K562 (cell line): ENCODE measurements around the gene ZNF410. TPM values are rescaled to one million over a fixed set of nuclear protein-coding genes. Genes with fewer than 3 reads are reported as not detected.

Source experiments
- ATAC-seq: fragments of 200-7000 bp; cut with Tn5 transposase; 3 replicates; pipeline ENCODE4 v1.9.1; 2020; ENCODE audit warnings: moderate library complexity
- BruUV-seq: library from RNA; stranded (reverse); fragments of 400-500 nt; replicated peaks from 2 replicates; lab custom pipeline; 2021; lab: Mats Ljungman, UMichigan
- CTCF ChIA-PET: fragments of 300-600 bp; formaldehyde crosslinking; extraction: SDS; loops from one replicate; lab custom pipeline; 2021; ENCODE audit warnings: low intra/inter-chr PET ratio; lab: Yijun Ruan, JAX
- POLR2A ChIA-PET: fragments of 300-600, 350-650 bp; sonication (Branson Sonifier 250); formaldehyde crosslinking; extraction: SDS; loops from one replicate; lab custom pipeline; 2021; ENCODE audit warnings: antibody characterized with exemption, inconsistent platforms; lab: Yijun Ruan, JAX
- DNase-seq, 4 experiments: peaks; one replicate each; pipeline versions ENCODE4 v3.0.0 to v3.0.0-alpha.2; 2011 to 2018; ENCODE audit warnings: low spot score in 3 of 4, mixed read lengths in 3 of 4; ENCODE audit errors: extremely low read depth in 1 of 4
- FAIRE-seq: peaks from 2 replicates; lab custom pipeline; 2011; peaks lifted over from hg19 to GRCh38; lab: Jason Lieb, UNC
- H2AFZ ChIP-seq: 2 replicates; pipeline ENCODE4 v1.6.0; 2011; ENCODE audit warnings: low read depth, low read length, control low read depth, inconsistent platforms
- H3K27ac ChIP-seq: fragments of 200-600 bp; 3 replicates; pipeline ENCODE4 v1.8.0; 2011; ENCODE audit warnings: low read depth, mild to moderate bottlenecking, control low read depth, inconsistent platforms, low read length, moderate library complexity, mixed read lengths; ENCODE audit errors: extremely low read depth
- H3K27me3 ChIP-seq, 2 experiments: fragments of 300-600 bp in 1 of 2; 2 replicates in 1 of 2; 3 replicates in 1 of 2; pipeline versions ENCODE4 v1.6.0 to v1.8.0; 2011; ENCODE audit warnings: inconsistent platforms in 2 of 2, low read length in 2 of 2, mild to moderate bottlenecking in 1 of 2, mixed read lengths in 1 of 2, moderate library complexity in 1 of 2; ENCODE audit not compliant: control insufficient read depth in 2 of 2, insufficient read depth in 2 of 2
- H3K36me3 ChIP-seq: fragments of 300-600 bp; 3 replicates; pipeline ENCODE4 v1.8.0; 2011; ENCODE audit warnings: mild to moderate bottlenecking, low read length, inconsistent platforms; ENCODE audit not compliant: control insufficient read depth, insufficient read depth
- H3K4me1 ChIP-seq, 2 experiments: fragments of 200-600 bp in 1 of 2; replicated peaks in 1 of 2; 2 replicates in 1 of 2; 3 replicates in 1 of 2; pipeline versions ENCODE4 v1.5.1 to v1.8.0; 2011; ENCODE audit warnings: inconsistent platforms in 2 of 2, low read length in 2 of 2, mild to moderate bottlenecking in 1 of 2, mixed read lengths in 1 of 2, moderate library complexity in 1 of 2; ENCODE audit not compliant: control insufficient read depth in 2 of 2, insufficient read depth in 2 of 2
- H3K4me2 ChIP-seq: 2 replicates; pipeline ENCODE4 v1.6.1; 2011; ENCODE audit warnings: low read length, control low read depth, inconsistent platforms, mixed read lengths; ENCODE audit not compliant: insufficient read depth
- H3K4me3 ChIP-seq: fragments of 200-600 bp; sonication (generic), shearing (Covaris generic); 2 replicates; pipeline ENCODE4 v1.5.1; 2016; ENCODE audit warnings: control low read depth, inconsistent platforms
- H3K79me2 ChIP-seq: fragments of 200-600 bp; 3 replicates; pipeline ENCODE4 v1.8.0; 2011; ENCODE audit warnings: low read length, inconsistent platforms; ENCODE audit not compliant: control insufficient read depth, insufficient read depth
- H3K9ac ChIP-seq, 2 experiments: 2 replicates each; pipeline versions ENCODE4 v1.6.0 to v1.6.1; 2011; ENCODE audit warnings: low read depth in 2 of 2, low read length in 2 of 2, control low read depth in 1 of 2, inconsistent platforms in 1 of 2, mild to moderate bottlenecking in 1 of 2, mixed read lengths in 1 of 2; ENCODE audit not compliant: insufficient read depth in 1 of 2
- H3K9me1 ChIP-seq: one replicate; pipeline ENCODE4 v1.6.0; 2011; ENCODE audit warnings: inconsistent platforms, mild to moderate bottlenecking, low read length, moderate library complexity; ENCODE audit not compliant: control insufficient read depth, insufficient read depth
- H3K9me3 ChIP-seq: replicated peaks from 2 replicates; pipeline ENCODE4 v1.5.1; 2011; ENCODE audit warnings: low read depth, low read length, inconsistent platforms; ENCODE audit not compliant: control insufficient read depth, insufficient read depth
- H4K20me1 ChIP-seq: replicated peaks from 2 replicates; pipeline ENCODE4 v1.6.1; 2011; ENCODE audit warnings: low read length, inconsistent platforms, mixed read lengths; ENCODE audit not compliant: control insufficient read depth, insufficient read depth
- DPF2 ChIP-seq: fragments of 450-650 bp; IDR thresholded peaks from 2 replicates; pipeline ENCODE4 v1.6.1; 2016
- ID3 ChIP-seq, 2 experiments: fragments of 250-450 bp in 1 of 2; fragments of 450-650 bp in 1 of 2; sonication (Bioruptor Pico) in 1 of 2; IDR thresholded peaks; 2 replicates each; pipeline versions ENCODE4 v1.6.1 to v1.8.0; 2016 to 2021; ENCODE audit warnings: mild to moderate bottlenecking in 2 of 2, moderate library complexity in 2 of 2, missing compliant biosample characterization in 1 of 2, missing genetic modification characterization in 1 of 2
- MAFG ChIP-seq: fragments of 450-650 bp; conservative IDR thresholded peaks from 2 replicates; pipeline ENCODE4 v1.6.1; 2016; ENCODE audit warnings: missing genetic modification characterization, missing compliant biosample characterization
- MBD2 ChIP-seq: sonication (generic); IDR thresholded peaks from 2 replicates; pipeline ENCODE4 v1.6.1; 2016; ENCODE audit warnings: low read depth, borderline replicate concordance
- PHF21A ChIP-seq: fragments of 450-650 bp; IDR thresholded peaks from 2 replicates; pipeline ENCODE4 v1.6.1; 2017; ENCODE audit warnings: low read depth, borderline replicate concordance
- PRMT5 ChIP-seq: sonication (generic); formaldehyde crosslinking; IDR thresholded peaks from 2 replicates; pipeline ENCODE4 v1.5.0; 2020; ENCODE audit warnings: missing genetic modification reagents
- SMAD4 ChIP-seq: fragments of 250-450 bp; sonication (Bioruptor Pico); conservative IDR thresholded peaks from 2 replicates; pipeline ENCODE4 v1.8.0; 2021; ENCODE audit warnings: inconsistent platforms, mild to moderate bottlenecking, moderate library complexity
- SMARCA4 ChIP-seq: fragments of 450-650 bp; IDR thresholded peaks from 2 replicates; pipeline ENCODE4 v1.6.1; 2016
- SMARCE1 ChIP-seq: fragments of 450-650 bp; IDR thresholded peaks from 2 replicates; pipeline ENCODE4 v1.7.1; 2016; ENCODE audit warnings: mild to moderate bottlenecking
- SMC3 ChIP-seq: conservative IDR thresholded peaks from 2 replicates; pipeline ENCODE4 v1.6.1; 2011; ENCODE audit warnings: low read depth, low read length, improper control_type of control experiment; ENCODE audit not compliant: insufficient read depth
- ZHX1 ChIP-seq: fragments of 150-350 bp; conservative IDR thresholded peaks from 2 replicates; pipeline ENCODE4 v1.6.1; 2014; ENCODE audit warnings: low read length
- ZNF23 ChIP-seq: fragments of 250-450 bp; sonication (Bioruptor Pico); IDR thresholded peaks from 2 replicates; pipeline ENCODE4 v1.4.0; 2020; ENCODE audit warnings: mild to moderate bottlenecking
- ZNF512 ChIP-seq: IDR thresholded peaks from 2 replicates; pipeline ENCODE4 v1.6.1; 2016; ENCODE audit warnings: missing genetic modification characterization, missing compliant biosample characterization
- ZNF639 ChIP-seq, 2 experiments: fragments of 200-800 bp in 1 of 2; sonication (Bioruptor generic) in 1 of 2; sonication (generic) in 1 of 2; formaldehyde crosslinking in 1 of 2; IDR thresholded peaks in 1 of 2; conservative IDR thresholded peaks in 1 of 2; 2 replicates each; pipeline versions ENCODE4 v1.5.0 to v1.6.1; 2016 to 2020; ENCODE audit warnings: missing compliant biosample characterization in 1 of 2, missing genetic modification characterization in 1 of 2, missing genetic modification reagents in 1 of 2
- ZNF699 ChIP-seq: fragments of 250-450 bp; sonication (Bioruptor Pico); IDR thresholded peaks from 2 replicates; pipeline ENCODE4 v1.8.0; 2021; ENCODE audit warnings: mild to moderate bottlenecking, moderate library complexity; ENCODE audit not compliant: insufficient replicate concordance
- ZNF785 ChIP-seq: fragments of 250-450 bp; sonication (Bioruptor Pico); IDR thresholded peaks from 2 replicates; pipeline ENCODE4 v1.4.0; 2020; ENCODE audit warnings: mild to moderate bottlenecking
- WGBS: fragments of 100-300 bp; shearing (Covaris generic); methylation state at CpG from one replicate; pipeline ENCODE4 v1.1.6; 2016; ENCODE audit warnings: low coverage, mixed read lengths; ENCODE audit not compliant: insufficient coverage; ENCODE audit errors: missing lambda C conversion rate; 5-methylcytosine and 5-hydroxymethylcytosine counted together
- in situ Hi-C: fragments of 300-500 bp; cut with MboI; formaldehyde crosslinking; loops from 4 replicates; pipeline ENCODE4 v1.15.0; 2018; ENCODE audit warnings: inconsistent platforms, mixed read lengths
- intact Hi-C: fragments of 100-400 bp; cut with micrococcal nuclease; formaldehyde crosslinking; loops from 2 replicates; pipeline ENCODE4 v1.14.2; 2022
- polyA plus RNA-seq, 8 experiments: library from polyadenylated mRNA; depleted of rRNA in 4 of 8; stranded (reverse) in 5 of 8; unstranded in 3 of 8; fragments of >200 nt; fragmentation: Nextera tagmentation in 2 of 8; fragmentation: Illumina TruSeq in 1 of 8; extraction: Ambion mirVana in 2 of 8; extraction: Trizol in 1 of 8; gene quantifications; 2 replicates each; pipeline versions ENCODE4 v1.2.1 to v1.2.3, GENCODE V29; 2011 to 2014; ENCODE audit warnings: inconsistent platforms in 1 of 8, missing spikeins in 1 of 8
- total RNA-seq, 7 experiments: library from RNA; depleted of rRNA in 6 of 7; stranded (reverse); fragments of >200 nt in 6 of 7; fragmentation: Illumina TruSeq in 2 of 7; extraction: Trizol in 2 of 7; gene quantifications; 2 replicates each; pipeline versions ENCODE4 v1.2.1 to v1.2.3, GENCODE V29; 2011 to 2021; ENCODE audit warnings: low replicate concordance in 1 of 7

Gene ZNF410
- total and polyA plus RNA-seq, 9 of the 15 experiments (the other 6 are each of a cell fraction or from before 2014, with no cell fraction given), result 20.5 to 64.8 (median 38.7) TPM

- TF ChIP-seq ZHX1 (no peak), SMARCE1 (no peak), ZNF23 (no peak), SMAD4 (no peak), MBD2 (no peak), ZNF512 (tag) (peak; percentile 82)
- TF ChIP-seq, all 486 proteins: peak for 5
Measured at GRCh38 chr14:73843296-73843695, 43.4 kb upstream of the ZNF410 start (continued).

- Histone ChIP-seq H4K20me1 (no peaks in the 10 kb centered on the region), H3K9ac (no peak overlapping the region), H3K4me3 (no peak overlapping the region), H3K4me2 (no peak overlapping the region), H3K36me3 (no peaks in the 10 kb centered on the region), H3K9me3 (no peaks in the 10 kb centered on the region), H3K27me3 (no peaks in the 10 kb centered on the region), H3K9me1 (no peaks in the 10 kb centered on the region), H3K79me2 (peaks cover 3% of the 10 kb centered on the region; the same call in 2 of the 3 replicates), H3K4me1 (peaks cover 0 to 5% of the 10 kb centered on the region in 2 experiments; a peak in 2 of 5 replicates), H3K27ac (no peak overlapping the region), H2AFZ (no peak overlapping the region)
- BruUV-seq, result no TSS peak
- no peak for FAIRE-seq
- in situ Hi-C loops, result no loop called here
- 72% methylated on average over 4 of the region's 4 CpGs for WGBS
- intact Hi-C loops, result no loop called here
- no peak for DNase-seq
- ChIA-PET POLR2A (interaction anchor here (0.5 kb wide), 1 partner anchor 11 kb away, joined by 3 read pairs; no protein-coding TSS in a partner anchor), CTCF (no interaction called here)
- ATAC-seq, result no peak
- TF ChIP-seq PRMT5 (CRISPR knock-in tag) (no peak), SMARCA4 (no peak), SMC3 (no peak), ZNF699 (CRISPR knock-in tag) (no peak), MAFG (tag) (peak; percentile 72; the same call in 1 of the 2 replicates), ZNF639 (CRISPR knock-in tag; conservative IDR thresholded peaks at IDR 0.05 in 1 of 2, IDR thresholded peaks at IDR 0.05 in 1 of 2) (no peak), ZNF785 (CRISPR knock-in tag) (no peak), ID3 (CRISPR knock-in tag; IDR thresholded peaks at IDR 0.05) (no peak), ID3 (tag; IDR thresholded peaks at IDR 0.05) (no peak), DPF2 (no peak), PHF21A (no peak)
Measured at GRCh38 chr14:73846947-73847346, 39.7 kb upstream of the ZNF410 start.
